SK-N-SH treated with all-trans-retinoic acid at 6 μM for 48 hours (cell line): ENCODE measurements around the gene EPB41L1.

ENCODE experiments used
- ATAC-seq: fragments of 200-7000 bp; cut with Tn5 transposase; 3 replicates; pipeline ENCODE4 v1.9.1; 2020; ENCODE audit warnings: mild to moderate bottlenecking, moderate library complexity
- CSDC2 ChIP-seq: fragments of 250-450 bp; sonication (Bioruptor Pico); IDR thresholded peaks from 2 replicates; pipeline ENCODE4 v1.5.0; 2020; ENCODE audit warnings: mild to moderate bottlenecking, moderate library complexity
- ESRRG ChIP-seq: fragments of 250-450 bp; sonication (Bioruptor Pico); IDR thresholded peaks from 2 replicates; pipeline ENCODE4 v1.6.1; 2021; ENCODE audit warnings: mild to moderate bottlenecking
- ISL1 ChIP-seq: fragments of 250-450 bp; sonication (Bioruptor Pico); IDR thresholded peaks from 2 replicates; pipeline ENCODE4 v2.1.2; 2022; ENCODE audit warnings: mild to moderate bottlenecking, moderate library complexity
- OSR1 ChIP-seq: fragments of 250-450 bp; sonication (Bioruptor Pico); IDR thresholded peaks from 2 replicates; pipeline ENCODE4 v1.8.0; 2022; ENCODE audit warnings: moderate library complexity, mild to moderate bottlenecking, inconsistent platforms
- PPARA ChIP-seq: fragments of 250-450 bp; sonication (Bioruptor Pico); IDR thresholded peaks from 2 replicates; pipeline ENCODE4 v1.5.0; 2020; ENCODE audit warnings: mild to moderate bottlenecking, borderline replicate concordance
- RARB ChIP-seq: fragments of 250-450 bp; sonication (Bioruptor Pico); IDR thresholded peaks from 2 replicates; pipeline ENCODE4 v1.8.0; 2021; ENCODE audit warnings: mild to moderate bottlenecking, moderate library complexity
- SNAI2 ChIP-seq: fragments of 250-450 bp; sonication (Bioruptor Pico); IDR thresholded peaks from 2 replicates; pipeline ENCODE4 v1.5.0; 2020; ENCODE audit warnings: mild to moderate bottlenecking, moderate library complexity
- TCF4 ChIP-seq: fragments of 250-450 bp; sonication (Bioruptor Pico); IDR thresholded peaks from 2 replicates; pipeline ENCODE4 v1.8.0; 2021; ENCODE audit warnings: mild to moderate bottlenecking, moderate library complexity, borderline replicate concordance
- TOX ChIP-seq: fragments of 250-450 bp; sonication (Bioruptor Pico); IDR thresholded peaks from 2 replicates; pipeline ENCODE4 v1.8.0; 2021; ENCODE audit warnings: mild to moderate bottlenecking, moderate library complexity, borderline replicate concordance
- ZC3H10 ChIP-seq: fragments of 250-450 bp; sonication (Bioruptor Pico); IDR thresholded peaks from 2 replicates; pipeline ENCODE4 v1.5.1; 2021; ENCODE audit warnings: mild to moderate bottlenecking, moderate library complexity
- ZFP3 ChIP-seq: fragments of 250-450 bp; sonication (Bioruptor Pico); IDR thresholded peaks from 2 replicates; pipeline ENCODE4 v1.5.0; 2020; ENCODE audit warnings: mild to moderate bottlenecking, moderate library complexity
- ZFP30 ChIP-seq: fragments of 450-650 bp; formaldehyde crosslinking; IDR thresholded peaks from 2 replicates; pipeline ENCODE4 v1.5.0; 2022; ENCODE audit warnings: mild to moderate bottlenecking, moderate library complexity
- ZNF565 ChIP-seq: fragments of 450-650 bp; formaldehyde crosslinking; conservative IDR thresholded peaks from 2 replicates; pipeline ENCODE4 v1.5.0; 2020; ENCODE audit warnings: low read depth, mild to moderate bottlenecking, moderate library complexity
- ZNF70 ChIP-seq: fragments of 450-650 bp; formaldehyde crosslinking; IDR thresholded peaks from 2 replicates; pipeline ENCODE4 v1.5.0; 2020; ENCODE audit warnings: mild to moderate bottlenecking, moderate library complexity
- ZNF8 ChIP-seq: fragments of 450-650 bp; formaldehyde crosslinking; IDR thresholded peaks from 2 replicates; pipeline ENCODE4 v1.5.0; 2020; ENCODE audit warnings: mild to moderate bottlenecking, moderate library complexity
- TF ChIP-seq, protein P1 (sequence below): fragments of 250-450 bp; sonication (Bioruptor Pico); IDR thresholded peaks from 2 replicates; pipeline ENCODE4 v1.8.0; 2020; ENCODE audit warnings: mild to moderate bottlenecking, moderate library complexity, borderline replicate concordance
- TF ChIP-seq, protein P2 (sequence below): fragments of 250-450 bp; sonication (Bioruptor Pico); IDR thresholded peaks from 2 replicates; pipeline ENCODE4 v1.8.0; 2021; ENCODE audit warnings: low read depth, mild to moderate bottlenecking, moderate library complexity, borderline replicate concordance
- TF ChIP-seq, protein P3 (sequence below): fragments of 250-450 bp; sonication (Bioruptor Pico); IDR thresholded peaks from 2 replicates; pipeline ENCODE4 v1.5.0; 2020; ENCODE audit warnings: mild to moderate bottlenecking, moderate library complexity
- TF ChIP-seq, protein P4 (sequence below): fragments of 250-450 bp; sonication (Bioruptor Pico); IDR thresholded peaks from 2 replicates; pipeline ENCODE4 v1.5.1; 2021; ENCODE audit warnings: mild to moderate bottlenecking, moderate library complexity

Gene EPB41L1

DNA sequence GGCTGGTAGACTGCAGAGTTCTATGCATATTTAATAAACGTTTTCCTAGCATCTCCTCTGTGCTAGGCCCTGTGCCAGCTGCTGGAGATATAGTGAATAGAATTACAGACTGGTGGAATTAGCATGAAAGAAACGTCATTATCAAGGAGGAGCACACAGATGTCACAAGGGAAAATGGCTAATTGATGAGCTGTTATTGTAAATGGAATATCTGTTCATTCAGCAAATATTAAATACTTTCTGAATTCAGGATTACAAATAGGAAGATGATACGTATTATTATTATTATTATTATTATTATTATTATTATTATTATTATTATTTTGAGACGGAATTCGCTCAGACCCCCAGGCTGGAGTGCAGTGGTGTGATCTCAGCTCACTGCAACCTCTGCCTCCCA is 82.9 kb downstream of the EPB41L1 start:
- no peak for TF ChIP-seq ZNF70
- TF ChIP-seq, protein P1, sequence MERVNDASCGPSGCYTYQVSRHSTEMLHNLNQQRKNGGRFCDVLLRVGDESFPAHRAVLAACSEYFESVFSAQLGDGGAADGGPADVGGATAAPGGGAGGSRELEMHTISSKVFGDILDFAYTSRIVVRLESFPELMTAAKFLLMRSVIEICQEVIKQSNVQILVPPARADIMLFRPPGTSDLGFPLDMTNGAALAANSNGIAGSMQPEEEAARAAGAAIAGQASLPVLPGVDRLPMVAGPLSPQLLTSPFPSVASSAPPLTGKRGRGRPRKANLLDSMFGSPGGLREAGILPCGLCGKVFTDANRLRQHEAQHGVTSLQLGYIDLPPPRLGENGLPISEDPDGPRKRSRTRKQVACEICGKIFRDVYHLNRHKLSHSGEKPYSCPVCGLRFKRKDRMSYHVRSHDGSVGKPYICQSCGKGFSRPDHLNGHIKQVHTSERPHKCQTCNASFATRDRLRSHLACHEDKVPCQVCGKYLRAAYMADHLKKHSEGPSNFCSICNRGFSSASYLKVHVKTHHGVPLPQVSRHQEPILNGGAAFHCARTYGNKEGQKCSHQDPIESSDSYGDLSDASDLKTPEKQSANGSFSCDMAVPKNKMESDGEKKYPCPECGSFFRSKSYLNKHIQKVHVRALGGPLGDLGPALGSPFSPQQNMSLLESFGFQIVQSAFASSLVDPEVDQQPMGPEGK (CRISPR knock-in tag): no peak
- no peak for ATAC-seq

DNA sequence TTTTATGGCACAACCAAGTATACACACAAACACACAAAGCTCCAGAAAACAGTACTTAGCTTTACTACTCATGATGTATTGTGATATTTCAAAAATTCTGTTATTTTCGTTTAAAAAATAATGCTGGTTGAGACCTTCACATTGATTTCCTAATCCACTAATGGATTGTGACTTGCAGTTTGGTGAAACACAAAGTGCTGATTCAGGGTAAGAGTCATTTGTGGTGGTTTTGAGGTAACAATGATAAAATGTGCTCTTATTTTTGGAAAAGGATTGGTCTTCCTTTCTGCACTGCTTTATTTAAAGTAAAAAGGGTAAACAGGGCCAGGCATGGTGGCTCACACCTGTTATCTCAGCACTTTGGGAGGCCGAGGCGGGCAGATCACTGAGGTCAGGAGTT is 83.6 kb downstream of the EPB41L1 start:
- ATAC-seq: no peak
- TF ChIP-seq TOX (no peak), ZC3H10 (no peak), SNAI2 (CRISPR knock-in tag) (no peak), OSR1 (no peak), PPARA (CRISPR knock-in tag) (no peak), ZNF565 (no peak), ISL1 (CRISPR knock-in tag) (no peak), ZFP30 (CRISPR knock-in tag) (no peak), CSDC2 (CRISPR knock-in tag) (no peak), TCF4 (CRISPR knock-in tag) (no peak), ZNF8 (CRISPR knock-in tag) (no peak), ZNF70 (no peak), ESRRG (CRISPR knock-in tag) (no peak)
- TF ChIP-seq, protein P1 (CRISPR knock-in tag): no peak
- TF ChIP-seq, protein P2, sequence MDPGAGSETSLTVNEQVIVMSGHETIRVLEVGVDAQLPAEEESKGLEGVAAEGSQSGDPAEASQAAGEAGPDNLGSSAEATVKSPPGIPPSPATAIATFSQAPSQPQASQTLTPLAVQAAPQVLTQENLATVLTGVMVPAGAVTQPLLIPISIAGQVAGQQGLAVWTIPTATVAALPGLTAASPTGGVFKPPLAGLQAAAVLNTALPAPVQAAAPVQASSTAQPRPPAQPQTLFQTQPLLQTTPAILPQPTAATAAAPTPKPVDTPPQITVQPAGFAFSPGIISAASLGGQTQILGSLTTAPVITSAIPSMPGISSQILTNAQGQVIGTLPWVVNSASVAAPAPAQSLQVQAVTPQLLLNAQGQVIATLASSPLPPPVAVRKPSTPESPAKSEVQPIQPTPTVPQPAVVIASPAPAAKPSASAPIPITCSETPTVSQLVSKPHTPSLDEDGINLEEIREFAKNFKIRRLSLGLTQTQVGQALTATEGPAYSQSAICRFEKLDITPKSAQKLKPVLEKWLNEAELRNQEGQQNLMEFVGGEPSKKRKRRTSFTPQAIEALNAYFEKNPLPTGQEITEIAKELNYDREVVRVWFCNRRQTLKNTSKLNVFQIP (CRISPR knock-in tag): no peak
- TF ChIP-seq, protein P3, sequence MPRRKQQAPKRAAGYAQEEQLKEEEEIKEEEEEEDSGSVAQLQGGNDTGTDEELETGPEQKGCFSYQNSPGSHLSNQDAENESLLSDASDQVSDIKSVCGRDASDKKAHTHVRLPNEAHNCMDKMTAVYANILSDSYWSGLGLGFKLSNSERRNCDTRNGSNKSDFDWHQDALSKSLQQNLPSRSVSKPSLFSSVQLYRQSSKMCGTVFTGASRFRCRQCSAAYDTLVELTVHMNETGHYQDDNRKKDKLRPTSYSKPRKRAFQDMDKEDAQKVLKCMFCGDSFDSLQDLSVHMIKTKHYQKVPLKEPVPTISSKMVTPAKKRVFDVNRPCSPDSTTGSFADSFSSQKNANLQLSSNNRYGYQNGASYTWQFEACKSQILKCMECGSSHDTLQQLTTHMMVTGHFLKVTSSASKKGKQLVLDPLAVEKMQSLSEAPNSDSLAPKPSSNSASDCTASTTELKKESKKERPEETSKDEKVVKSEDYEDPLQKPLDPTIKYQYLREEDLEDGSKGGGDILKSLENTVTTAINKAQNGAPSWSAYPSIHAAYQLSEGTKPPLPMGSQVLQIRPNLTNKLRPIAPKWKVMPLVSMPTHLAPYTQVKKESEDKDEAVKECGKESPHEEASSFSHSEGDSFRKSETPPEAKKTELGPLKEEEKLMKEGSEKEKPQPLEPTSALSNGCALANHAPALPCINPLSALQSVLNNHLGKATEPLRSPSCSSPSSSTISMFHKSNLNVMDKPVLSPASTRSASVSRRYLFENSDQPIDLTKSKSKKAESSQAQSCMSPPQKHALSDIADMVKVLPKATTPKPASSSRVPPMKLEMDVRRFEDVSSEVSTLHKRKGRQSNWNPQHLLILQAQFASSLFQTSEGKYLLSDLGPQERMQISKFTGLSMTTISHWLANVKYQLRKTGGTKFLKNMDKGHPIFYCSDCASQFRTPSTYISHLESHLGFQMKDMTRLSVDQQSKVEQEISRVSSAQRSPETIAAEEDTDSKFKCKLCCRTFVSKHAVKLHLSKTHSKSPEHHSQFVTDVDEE: no peak
- TF ChIP-seq, protein P4, sequence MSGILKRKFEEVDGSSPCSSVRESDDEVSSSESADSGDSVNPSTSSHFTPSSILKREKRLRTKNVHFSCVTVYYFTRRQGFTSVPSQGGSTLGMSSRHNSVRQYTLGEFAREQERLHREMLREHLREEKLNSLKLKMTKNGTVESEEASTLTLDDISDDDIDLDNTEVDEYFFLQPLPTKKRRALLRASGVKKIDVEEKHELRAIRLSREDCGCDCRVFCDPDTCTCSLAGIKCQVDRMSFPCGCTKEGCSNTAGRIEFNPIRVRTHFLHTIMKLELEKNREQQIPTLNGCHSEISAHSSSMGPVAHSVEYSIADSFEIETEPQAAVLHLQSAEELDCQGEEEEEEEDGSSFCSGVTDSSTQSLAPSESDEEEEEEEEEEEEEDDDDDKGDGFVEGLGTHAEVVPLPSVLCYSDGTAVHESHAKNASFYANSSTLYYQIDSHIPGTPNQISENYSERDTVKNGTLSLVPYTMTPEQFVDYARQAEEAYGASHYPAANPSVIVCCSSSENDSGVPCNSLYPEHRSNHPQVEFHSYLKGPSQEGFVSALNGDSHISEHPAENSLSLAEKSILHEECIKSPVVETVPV: no peak

DNA sequence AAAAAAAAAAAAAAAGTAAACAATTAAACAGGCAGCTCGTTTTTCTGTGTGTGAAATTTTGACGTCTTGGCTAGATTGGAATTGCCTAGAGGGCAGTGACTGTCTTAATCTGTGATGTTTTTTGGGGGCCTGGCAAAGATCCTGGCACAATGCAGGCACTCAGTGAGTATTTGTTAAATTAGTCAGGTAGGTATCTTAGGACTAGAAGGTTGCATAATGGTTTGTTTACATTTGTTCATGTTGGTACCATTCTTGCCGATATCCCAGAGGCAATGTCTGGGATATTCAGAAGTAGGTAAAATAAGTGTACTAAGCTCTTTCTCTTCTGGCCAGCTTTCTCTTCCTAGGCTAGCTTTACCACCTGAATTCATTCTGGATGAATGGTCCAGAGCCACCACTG is 84.2 kb downstream of the EPB41L1 start:
- ATAC-seq: no peak
- TF ChIP-seq SNAI2 (CRISPR knock-in tag): no peak
- TF ChIP-seq, protein P4: no peak
- TF ChIP-seq OSR1: no peak
- no peak for TF ChIP-seq PPARA (CRISPR knock-in tag)
- TF ChIP-seq ZFP30 (CRISPR knock-in tag): no peak
- TF ChIP-seq RARB: no peak
- TF ChIP-seq ZNF8 (CRISPR knock-in tag): no peak
- TF ChIP-seq ZFP3: no peak
